Glomerular visceral epithelial cell (primary cell): Measurements from ENCODE around the gene MARCKSL1.
A peak's percentile ranks its signal among the peaks of the same experiment; 100 is the strongest.
"Not testable (repeated sequence)": the region's sequence is repeated elsewhere in the genome, so short reads cannot be mapped to it uniquely, and the experiment has no call there.

Experiments
- DNase-seq: peaks from one replicate; pipeline ENCODE4 v3.0.0-alpha.2; 2016; ENCODE audit errors: extremely low spot score

The MARCKSL1 gene, protein sequence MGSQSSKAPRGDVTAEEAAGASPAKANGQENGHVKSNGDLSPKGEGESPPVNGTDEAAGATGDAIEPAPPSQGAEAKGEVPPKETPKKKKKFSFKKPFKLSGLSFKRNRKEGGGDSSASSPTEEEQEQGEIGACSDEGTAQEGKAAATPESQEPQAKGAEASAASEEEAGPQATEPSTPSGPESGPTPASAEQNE

DNA sequence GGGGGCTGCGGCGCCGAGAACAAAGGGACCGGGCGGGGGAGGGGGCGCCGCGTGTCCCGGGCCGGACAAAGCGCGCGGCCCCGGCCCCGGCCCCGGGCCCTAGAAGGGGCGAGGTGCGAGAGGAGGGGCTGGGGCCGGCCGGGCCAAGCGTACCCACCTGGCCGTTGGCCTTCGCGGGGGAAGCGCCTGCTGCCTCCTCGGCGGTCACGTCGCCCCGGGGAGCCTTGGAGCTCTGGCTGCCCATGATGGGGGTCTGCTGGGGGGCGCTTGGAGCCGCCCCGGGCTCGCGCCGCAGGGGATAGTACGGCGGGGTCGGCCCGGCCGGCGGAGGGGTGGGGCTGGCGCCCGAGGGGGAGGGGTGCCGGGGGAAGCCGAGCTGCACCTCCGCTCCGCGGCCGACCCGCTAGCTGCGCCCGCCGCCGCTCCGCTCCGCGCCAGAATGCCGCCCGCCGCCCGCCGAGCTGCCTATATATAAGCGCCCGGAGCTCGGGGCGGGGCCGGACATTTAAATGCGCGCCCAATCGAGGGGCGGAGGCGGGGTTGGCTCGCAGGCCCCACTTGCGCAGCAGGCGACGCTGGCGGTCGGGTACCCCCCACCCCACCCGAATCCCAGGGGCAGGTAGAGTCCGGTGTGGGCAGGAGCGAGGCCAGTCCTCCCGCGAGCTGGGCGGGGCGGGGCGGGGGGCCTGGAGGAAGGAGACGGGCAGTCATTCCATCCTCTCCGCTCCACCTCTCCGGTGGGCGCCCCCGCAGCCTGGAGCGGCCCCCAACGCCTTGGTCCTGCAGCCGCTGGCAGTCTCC is at the start of gene MARCKSL1:
Gene MARCKSL1, minus strand, starts transcription at position 444 of the 801 bp plus-strand sequence. Its CDS starts 200 bp downstream, at position 244.
- peak; percentile 87 for DNase-seq

DNA sequence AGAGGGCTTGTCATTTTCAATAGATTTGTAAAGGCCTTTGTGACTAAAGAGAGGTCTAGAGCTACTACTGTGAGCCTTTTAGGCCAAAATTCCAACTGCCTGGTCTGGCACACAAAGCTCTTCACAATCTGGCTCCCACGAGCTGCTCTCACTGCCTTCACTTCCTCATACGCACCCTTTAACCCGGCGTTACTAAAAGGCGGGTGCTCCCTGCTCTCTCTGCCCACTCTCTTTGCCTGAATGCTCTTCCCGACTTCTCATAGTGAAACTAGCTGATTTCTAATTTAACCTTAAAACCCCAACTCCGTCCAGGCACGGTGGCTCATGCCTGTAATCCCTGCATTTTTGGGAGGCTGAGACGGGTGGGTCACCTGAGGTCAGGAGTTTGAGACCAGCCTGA is 44.0 kb upstream of the MARCKSL1 start:
- no peak for DNase-seq

DNA sequence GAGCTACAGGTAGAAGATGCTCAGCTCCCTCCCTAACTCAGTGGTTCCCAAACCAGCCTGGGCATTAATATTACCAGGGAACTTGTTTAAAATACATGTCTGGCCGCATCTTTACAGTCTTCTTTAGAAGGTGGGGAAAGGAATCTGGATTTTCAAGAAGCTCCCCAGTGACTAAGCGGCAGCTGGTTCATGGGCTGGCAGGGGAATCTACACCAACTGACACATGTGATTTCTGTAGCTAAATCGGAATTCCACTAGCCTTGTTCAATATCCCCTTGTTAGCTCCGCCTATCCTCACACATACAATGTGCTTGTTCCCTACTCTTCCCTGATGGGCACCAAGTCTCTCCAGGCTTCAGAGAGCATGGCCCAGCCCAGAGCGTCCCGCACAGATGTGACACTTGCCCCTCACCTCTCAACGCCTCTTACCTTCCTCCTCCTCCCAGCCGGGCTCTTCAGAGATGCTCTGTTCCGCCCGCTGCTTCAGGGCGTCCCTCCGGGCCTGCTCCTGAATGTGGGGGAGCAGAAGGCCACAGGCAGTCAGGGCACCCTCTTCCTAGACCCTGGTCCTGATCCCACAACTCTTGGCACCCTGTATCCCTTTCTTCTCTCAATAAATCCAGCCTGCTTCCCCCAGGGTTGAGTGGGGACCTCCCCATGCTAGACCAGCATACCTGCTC is 41.6 kb upstream of the MARCKSL1 start:
- no peak for DNase-seq

DNA sequence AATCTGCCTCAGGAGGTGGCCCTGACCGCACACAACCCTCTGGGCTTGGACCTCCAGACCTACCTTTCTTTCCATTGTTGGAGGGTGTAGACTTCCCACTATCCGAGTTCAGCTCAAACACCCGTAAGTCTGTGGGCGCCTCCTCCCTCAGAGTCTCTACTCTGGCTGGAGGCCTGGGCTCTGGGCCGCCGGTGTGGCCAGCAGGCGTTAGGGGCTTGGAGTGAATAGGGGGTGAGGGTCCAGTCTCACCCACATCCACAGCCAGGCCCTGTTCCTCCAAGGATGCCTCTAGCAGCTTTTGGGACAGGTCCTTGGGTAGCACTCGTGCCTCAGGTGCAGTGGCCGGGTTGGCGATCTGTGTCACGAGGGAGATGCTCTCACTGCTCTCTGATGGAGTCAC is 40.2 kb upstream of the MARCKSL1 start:
- DNase-seq, result no peak

DNA sequence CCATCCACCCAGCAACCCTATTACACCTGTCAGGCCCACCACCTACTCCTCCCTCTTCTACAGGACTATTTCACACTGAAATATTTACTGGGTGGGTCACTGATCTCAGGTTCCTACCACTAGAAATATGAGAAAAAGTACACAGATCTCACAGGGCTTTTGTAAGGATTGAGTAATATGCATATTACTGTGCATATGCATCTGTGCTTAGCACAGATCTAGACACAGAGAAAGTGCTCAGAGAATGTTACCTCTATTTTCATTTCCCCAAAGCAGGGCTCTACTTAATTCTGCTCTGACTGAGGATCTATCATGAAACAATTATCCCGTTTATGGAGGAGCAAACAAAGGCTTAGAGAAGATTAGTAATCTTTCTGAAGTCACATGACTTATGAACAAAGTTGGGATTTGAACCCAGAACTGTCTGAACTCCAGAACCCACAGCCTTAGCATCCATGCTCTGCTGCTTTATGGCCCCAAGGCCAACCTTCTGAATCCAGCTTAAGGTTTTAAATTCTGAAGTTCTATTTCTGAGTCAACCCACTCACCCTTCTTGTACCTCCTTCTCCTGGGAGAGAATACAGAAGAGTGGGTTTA is 38.1 kb upstream of the MARCKSL1 start:
- no peak for DNase-seq

DNA sequence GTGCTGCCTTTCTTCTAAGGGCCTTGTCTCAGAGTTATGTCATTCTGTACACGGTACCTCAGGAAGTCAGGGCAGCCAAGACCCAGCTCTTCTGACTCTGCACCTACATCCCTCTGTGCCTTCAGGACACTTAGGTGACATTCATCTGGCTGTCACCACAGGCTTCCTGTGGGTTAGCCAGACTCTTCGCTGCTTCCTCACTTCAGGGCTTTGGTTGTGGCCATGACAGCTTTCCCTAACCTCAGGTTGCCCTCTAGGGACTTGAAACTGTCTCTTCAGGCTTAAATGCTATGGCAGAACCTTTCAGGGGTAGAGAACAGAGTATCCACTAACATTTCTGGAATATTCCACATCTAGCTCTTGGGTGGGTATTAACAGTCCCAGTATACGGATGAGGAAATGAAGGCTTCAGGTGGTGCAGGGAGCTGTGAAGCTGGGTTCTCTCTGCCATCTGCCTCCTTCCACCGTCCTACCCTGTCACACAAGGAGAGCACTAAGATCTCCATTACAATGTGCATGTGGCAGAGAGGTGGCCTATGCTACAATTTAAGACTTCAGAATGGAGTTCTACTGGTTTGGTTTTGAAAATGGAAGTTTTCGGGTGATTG is 36.2 kb upstream of the MARCKSL1 start:
- no peak for DNase-seq

DNA sequence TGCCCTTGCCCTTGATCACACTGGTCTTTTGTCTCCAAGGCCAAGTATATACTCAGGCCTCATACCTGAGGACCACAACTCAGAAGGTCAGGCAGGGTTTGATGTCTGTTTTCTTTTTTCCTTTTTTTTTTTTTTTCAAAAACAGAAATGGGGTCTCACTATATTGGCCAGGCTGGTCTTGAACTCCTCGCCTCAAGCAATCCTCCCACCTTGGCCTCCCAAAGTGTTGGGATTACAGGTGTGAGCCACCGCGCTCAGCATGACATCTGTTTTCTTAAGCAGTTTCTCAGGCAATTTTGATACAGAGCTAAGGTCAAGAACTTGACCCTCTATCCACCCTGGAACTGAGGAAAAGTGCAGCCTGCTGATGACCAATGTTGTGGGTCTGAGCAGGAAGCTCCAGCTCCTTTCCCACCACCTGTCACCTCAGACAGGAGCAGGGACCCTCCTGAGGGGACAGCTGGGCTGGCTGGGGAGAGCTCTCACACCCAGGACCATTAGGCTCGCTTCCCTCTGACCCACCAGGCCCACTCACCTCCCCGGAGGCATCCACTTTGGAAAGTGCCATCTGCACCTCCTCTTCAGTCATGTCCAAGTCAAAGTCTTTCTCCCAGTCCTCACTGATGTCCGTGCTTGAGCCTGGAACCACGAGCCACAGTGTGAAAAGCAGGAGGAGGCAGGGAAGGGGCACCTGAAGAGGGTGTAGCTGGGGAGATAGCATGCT is 32.0 kb upstream of the MARCKSL1 start:
- no peak for DNase-seq

DNA sequence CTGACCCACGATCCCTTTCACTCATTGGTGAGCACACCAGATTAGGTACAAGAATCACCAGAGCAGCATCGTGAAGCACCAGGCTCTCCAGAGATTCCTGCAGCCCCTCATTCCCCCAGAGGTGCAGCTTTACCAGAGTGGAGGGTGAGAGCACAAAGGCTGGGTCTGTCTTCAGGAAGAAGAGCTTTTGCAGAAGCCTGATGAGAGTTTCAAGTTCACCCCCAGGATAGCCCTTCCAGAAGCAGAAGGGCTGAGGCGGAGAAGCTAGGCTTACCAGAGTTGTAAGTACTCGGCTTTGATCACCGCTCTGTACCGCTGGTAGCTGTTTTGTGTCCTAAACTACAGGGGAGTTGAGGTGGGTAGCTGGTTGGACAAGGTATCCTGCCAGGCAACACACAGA is 29.4 kb upstream of the MARCKSL1 start:
- DNase-seq, result no peak

DNA sequence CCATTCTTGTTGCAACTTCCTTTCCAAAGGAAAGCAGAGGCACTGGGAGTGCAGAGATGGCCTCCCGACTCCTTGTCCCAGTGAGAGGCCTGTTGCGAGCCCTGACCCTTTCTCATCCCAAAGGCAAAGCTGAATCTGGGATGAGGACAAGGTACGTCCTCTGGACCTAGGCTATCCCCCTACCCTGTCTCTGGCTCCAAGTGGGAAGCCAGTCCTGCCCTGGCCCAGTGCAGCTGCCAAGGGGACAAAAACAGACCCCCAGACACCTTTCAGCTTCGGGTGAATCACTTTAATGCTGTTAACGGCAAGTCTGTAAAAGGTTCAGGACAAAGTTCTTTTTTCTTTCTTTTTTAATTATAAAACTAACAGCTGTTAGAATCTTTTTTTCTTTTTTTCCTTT is 28.8 kb upstream of the MARCKSL1 start:
- DNase-seq, result no peak

DNA sequence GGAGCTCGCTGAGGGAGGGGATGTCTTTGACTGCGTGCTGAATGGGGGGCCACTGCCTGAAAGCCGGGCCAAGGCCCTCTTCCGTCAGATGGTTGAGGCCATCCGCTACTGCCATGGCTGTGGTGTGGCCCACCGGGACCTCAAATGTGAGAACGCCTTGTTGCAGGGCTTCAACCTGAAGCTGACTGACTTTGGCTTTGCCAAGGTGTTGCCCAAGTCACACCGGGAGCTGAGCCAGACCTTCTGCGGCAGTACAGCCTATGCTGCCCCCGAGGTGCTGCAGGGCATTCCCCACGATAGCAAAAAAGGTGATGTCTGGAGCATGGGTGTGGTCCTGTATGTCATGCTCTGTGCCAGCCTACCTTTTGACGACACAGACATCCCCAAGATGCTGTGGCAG is 27.7 kb upstream of the MARCKSL1 start:
- no peak for DNase-seq

DNA sequence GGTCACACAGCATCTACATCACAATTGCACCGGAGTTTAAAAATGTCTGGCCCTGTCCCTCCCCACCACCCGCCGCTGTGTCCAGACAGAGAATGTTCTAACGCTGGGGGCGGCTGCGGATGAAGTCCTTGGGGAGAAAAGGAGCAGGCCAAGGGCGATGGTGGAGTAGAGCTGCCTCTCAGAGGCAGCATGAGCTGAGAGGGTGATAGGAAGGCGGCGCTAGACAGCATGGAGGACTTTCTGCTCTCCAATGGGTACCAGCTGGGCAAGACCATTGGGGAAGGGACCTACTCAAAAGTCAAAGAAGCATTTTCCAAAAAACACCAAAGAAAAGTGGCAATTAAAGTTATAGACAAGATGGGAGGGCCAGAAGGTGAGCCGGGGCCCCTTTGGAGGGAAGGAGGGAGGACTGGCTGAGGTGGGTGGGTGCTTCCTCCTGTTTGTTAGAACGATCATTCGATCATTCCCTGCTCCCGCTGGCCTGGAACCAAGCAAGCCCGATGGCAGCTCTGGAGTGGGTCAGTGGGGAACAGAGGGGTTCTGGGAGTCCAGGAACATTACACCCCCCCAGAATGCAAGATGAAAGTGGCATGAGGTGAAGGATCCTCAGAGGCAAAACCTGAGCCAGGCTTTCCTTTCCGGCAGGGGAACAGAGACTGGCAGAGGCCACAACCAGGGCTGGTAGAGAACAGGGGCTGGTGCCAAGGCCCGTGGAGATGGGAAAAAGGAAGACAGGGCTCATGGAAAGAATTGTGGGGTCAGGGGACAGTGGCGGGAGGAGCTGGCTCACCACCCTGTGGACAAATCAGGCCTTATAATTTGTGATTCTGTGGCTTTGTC is 26.7 kb upstream of the MARCKSL1 start, which contains the start of the genes FAM229A and TSSK3:
Gene FAM229A, minus strand, starts transcription at position 12 of the 840 bp plus-strand sequence. CDS start 394 bp downstream, outside the sequence.
Gene TSSK3, plus strand, starts transcription at position 66 of the 840 bp plus-strand sequence. Its CDS starts 163 bp downstream, at position 229.
- no peak for DNase-seq

DNA sequence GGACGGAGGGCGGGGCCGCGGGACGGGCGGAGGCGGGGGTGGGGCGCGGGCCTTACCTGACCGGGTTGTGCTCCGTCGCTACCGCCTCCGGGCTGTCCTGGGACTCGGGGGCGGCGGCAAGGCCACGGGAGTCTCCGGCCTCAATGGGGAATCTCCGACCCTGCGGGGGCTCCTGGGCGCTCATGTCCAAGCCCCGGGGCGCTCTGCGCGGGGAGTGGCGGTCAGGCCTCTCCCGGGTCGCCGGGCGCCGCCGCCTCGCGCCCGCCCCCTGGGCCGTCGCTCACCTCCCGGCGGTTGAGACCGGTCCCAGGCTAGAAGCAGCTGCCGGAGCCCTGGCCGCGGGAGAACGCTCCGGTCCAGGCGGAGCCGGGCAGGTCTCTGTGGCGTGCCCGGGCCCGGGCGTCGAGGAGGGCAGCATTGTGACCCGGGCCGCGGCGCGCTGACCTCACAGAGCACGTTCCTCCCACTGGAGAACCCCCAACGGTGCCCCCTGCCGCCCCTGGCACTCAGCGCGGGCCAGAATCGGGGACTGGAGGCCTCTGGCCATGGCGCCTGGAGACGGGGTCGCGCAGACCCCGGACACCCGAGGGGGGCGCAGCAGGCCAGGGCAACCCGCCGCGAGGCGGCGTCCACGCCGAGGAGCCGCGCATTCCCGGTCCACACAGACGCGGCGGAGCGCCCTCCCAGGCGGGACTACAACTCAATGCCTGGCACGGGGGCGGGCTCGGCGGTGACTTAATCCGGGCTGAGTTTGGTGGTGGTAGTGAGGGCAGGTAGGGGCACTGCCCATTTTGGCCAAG is 25.8 kb upstream of the MARCKSL1 start:
- DNase-seq, result no peak

DNA sequence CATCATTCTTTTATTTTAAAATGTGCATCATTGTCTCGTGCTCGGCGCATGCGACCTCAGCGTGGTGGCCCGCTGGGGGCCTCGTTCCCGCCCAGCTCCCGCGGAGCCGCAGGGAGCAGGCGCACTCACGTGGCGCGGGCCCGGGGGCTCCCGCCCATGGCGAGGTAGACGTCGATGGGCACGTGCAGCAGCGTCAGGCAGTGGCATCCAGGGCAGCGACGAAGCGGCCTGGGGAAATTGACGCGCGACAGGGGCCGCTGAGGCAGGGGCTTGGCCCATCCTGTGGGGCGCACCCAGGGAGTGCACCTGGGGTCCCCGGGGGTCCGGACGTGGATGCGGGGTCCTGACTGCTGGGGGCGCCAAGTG is 25.3 kb upstream of the MARCKSL1 start:
- no peak for DNase-seq

DNA sequence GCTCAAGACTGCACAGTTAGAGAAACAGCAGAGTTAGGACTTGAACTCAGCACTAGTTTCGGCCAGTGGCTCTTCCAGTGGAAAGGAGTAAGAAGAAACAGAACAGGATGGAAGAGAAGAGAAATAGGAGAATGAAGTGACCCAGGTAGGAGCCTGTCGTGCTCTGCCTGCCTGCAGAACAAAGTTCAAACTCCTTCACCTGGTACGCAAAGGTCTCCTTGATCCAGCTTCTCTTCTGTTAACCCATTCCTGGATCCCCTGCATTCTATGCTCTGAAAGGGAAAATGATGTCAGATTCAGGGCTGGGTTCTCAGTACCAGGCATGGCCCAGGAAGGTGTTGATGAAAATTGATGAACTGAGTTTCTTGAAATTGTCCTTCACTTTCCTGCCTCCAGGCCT is 22.4 kb upstream of the MARCKSL1 start:
- no peak for DNase-seq

DNA sequence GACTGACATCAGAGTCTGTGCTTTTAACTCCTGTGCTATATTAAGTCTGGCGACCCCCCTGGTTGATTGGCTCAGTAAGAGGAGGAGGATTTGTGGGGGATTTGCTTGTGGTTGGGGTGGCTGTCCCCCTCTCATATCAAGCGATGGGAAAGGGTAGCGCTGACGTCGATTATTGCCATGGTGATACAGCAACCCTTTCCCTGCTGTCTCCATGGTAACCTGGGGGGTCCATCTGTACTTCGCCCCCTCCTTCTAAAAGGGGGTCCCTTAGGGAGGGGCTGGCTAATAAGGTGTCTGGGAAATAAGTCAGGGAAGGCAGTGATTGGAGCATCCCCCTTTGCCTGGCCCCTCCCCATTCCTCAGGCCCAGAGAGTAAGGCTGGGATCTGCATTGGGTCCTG is 21.6 kb upstream of the MARCKSL1 start:
- no peak for DNase-seq

DNA sequence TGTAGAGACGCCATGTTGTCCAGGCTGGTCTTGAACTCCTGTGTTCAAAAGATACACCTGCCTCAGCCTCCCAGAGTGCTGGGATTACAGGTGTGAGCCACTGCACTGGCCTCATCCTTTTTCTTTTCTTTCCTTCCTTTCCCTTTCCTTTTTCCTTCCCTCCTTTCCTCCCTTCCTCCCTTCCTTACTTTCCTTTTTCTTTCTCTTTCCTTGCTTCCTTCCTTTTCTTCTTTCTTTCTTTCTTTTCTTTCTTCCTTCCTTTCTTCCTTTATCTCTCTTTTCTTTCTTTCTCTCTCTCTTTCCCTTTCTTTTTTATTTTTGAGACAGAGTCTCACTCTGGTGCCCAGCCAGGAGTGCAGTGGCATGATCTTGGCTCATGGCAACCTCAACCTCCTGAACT is 20.4 kb upstream of the MARCKSL1 start:
- no peak for DNase-seq

DNA sequence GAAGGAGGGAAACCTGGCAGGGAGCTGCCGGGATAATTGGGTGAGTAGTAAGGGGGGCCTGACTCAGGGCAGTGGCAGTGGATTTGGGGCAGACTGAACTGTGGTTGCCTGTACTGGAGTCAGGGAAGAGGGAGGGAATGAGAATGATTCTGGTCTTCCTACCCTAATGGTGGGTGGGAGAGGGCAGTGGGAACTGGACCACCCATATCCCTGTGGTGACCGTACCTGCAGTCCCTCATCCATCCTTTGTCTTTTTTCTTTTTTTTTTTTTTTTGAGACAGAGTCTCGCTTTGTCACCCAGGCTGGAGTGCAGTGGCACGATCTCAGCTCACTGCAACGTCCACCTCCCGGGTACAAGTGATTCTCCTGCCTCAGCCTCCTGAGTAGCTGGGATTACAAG is 19.7 kb upstream of the MARCKSL1 start:
- not testable (repeated sequence) for DNase-seq

DNA sequence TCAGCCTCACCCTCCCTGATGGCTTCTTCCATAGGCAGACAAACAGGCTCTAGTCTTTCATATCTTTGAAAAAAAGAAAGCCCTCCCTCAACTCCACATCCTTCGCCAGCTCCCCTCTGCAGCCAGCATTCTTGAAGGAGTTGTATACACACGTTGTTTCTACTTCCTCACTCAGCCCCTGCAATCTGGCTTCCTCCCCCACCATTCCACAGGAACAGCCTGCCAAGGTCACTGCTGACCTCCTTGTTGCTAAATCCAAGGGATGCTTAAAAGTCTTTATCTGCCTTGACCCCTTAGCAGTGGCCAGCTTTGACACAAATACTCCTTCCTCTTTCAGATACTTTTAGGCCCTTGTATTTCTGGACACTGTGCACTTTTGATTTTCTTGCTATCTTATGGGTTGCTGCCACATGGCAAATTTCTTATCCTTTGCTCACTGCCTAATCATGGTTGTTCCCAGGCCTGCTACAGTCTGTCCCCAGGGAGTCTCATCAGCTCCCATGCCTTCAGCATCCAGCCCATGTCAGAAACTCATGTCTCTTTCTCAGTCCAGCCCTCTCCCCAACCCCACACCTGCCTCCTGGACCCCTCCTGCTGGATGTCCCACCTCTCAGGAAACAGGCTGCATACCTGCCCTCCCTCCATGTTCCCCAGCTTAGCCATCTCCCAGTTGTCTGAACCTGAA is 18.0 kb upstream of the MARCKSL1 start:
- DNase-seq, result no peak

DNA sequence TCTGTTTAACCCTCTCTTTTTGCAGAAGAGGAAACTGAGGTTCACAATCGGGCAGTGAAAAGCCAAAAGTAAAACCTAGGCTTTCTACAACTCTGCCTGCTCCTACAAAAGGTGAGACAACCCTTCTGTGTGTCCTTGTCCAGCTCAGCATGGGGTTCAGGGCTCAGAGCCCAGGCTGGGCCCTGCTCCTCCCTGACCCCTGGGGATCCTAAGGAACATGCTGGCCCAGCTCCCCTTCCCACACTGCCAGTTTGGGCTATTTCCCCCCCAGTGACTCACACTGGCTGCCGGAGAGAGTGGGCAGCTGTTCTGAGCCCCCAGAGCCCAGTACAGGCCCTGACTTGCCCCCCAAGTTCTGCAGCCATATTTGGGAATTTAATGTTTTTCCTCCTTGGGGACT is 17.4 kb upstream of the MARCKSL1 start:
- DNase-seq, result no peak
